Colonic mucosa (tissue), 4 donors: ENCODE results near the gene RIPK4. TPM values are rescaled to one million over a fixed set of nuclear protein-coding genes. Genes with fewer than 3 reads are reported as not detected.

Source experiments
- DNase-seq: peaks from one replicate; pipeline ENCODE4 v3.0.0-alpha.2; 2020
- H3K27ac ChIP-seq: fragments of 200-600 bp; one replicate; pipeline ENCODE4 v1.8.0; 2021
- H3K27me3 ChIP-seq: fragments of 200-600 bp; one replicate; pipeline ENCODE4 v1.8.0; 2021
- H3K36me3 ChIP-seq: fragments of 200-600 bp; one replicate; pipeline ENCODE4 v1.8.0; 2021
- H3K4me1 ChIP-seq: fragments of 200-600 bp; one replicate; pipeline ENCODE4 v1.8.0; 2021; ENCODE audit warnings: mild to moderate bottlenecking
- H3K4me3 ChIP-seq: fragments of 200-600 bp; one replicate; pipeline ENCODE4 v1.8.0; 2021
- H3K9ac ChIP-seq, 2 donors: one replicate each; pipeline ENCODE4 v1.7.0; 2013; ENCODE audit warnings: control low read depth in 2 of 2, low read depth in 2 of 2, low read length in 2 of 2
- H3K9me3 ChIP-seq: fragments of 200-600 bp; one replicate; pipeline ENCODE4 v1.8.0; 2021
- CTCF ChIP-seq: fragments of 200-600 bp; IDR thresholded peaks from one replicate; pipeline ENCODE4 v1.8.0; 2022; ENCODE audit warnings: antibody characterized with exemption, mild to moderate bottlenecking
- intact Hi-C: fragments of 100-400 bp; cut with DNase I; formaldehyde crosslinking; loops from one replicate; pipeline ENCODE4 v1.14.1; 2022
- total RNA-seq, 2 donors: library from RNA; stranded (reverse); fragmentation: NEBNext Ultra II Directional in 1 of 2; extraction: Animal tissue kit (Norgen Biotek cat#: 25700) in 1 of 2; gene quantifications; one replicate each; pipeline ENCODE4 v1.2.1, GENCODE V29; 2021
- donor health status: healthy.
- donor health status: DM: no; HTN: no; CAD: no.
- donor health status: DM: no; HTN: no; CAD: no.

Gene RIPK4
- total RNA-seq, 2 donors from 2014 or later, result 10.1 to 10.5 TPM

- no peak for TF ChIP-seq CTCF
- Histone ChIP-seq H3K27me3 (no peaks in the 10 kb centered on the region), H3K4me3 (no peak overlapping the region), H3K36me3 (no peaks in the 10 kb centered on the region), H3K9me3 (no peaks in the 10 kb centered on the region), H3K27ac (no peak overlapping the region), H3K4me1 (no peaks in the 10 kb centered on the region), H3K9ac (no peak overlapping the region)
- no peak for DNase-seq
- intact Hi-C loops, result no loop called here
These were observed 32.7 kb downstream of the RIPK4 start for GRCh38 chr21:41733951-41734689.

- Histone ChIP-seq H3K36me3 (no peaks in the 10 kb centered on the region), H3K9ac (no peak overlapping the region), H3K27ac (no peak overlapping the region), H3K4me3 (no peak overlapping the region), H3K27me3 (no peaks in the 10 kb centered on the region), H3K4me1 (no peaks in the 10 kb centered on the region), H3K9me3 (no peaks in the 10 kb centered on the region)
- no peak for TF ChIP-seq CTCF
- no peak for DNase-seq
- intact Hi-C loops, result no loop called here
These were observed 35.8 kb downstream of the RIPK4 start for GRCh38 chr21:41731081-41731480.

- intact Hi-C loops, result no loop called here
- H3K36me3 ChIP-seq, result no peaks in the 10 kb centered on the region
- TF ChIP-seq CTCF, result no peak
- H3K27me3 ChIP-seq, result no peaks in the 10 kb centered on the region
- H3K9ac ChIP-seq, result no peak overlapping the region
- no peak overlapping the region for H3K4me3 ChIP-seq
- no peak overlapping the region for H3K27ac ChIP-seq
- H3K4me1 ChIP-seq, result no peaks in the 10 kb centered on the region
- no peak for DNase-seq
- no peaks in the 10 kb centered on the region for H3K9me3 ChIP-seq
These were observed 36.5 kb downstream of the RIPK4 start for GRCh38 chr21:41730367-41730765.

- no peak overlapping the region for H3K4me3 ChIP-seq
- TF ChIP-seq CTCF, result no peak
- no peak overlapping the region for H3K9ac ChIP-seq
- no peaks in the 10 kb centered on the region for H3K4me1 ChIP-seq
- no peak for DNase-seq
- no peaks in the 10 kb centered on the region for H3K36me3 ChIP-seq
- intact Hi-C loops, result no loop called here
- H3K9me3 ChIP-seq, result no peaks in the 10 kb centered on the region
- no peaks in the 10 kb centered on the region for H3K27me3 ChIP-seq
- H3K27ac ChIP-seq, result no peak overlapping the region
These were observed 37.0 kb downstream of the RIPK4 start for GRCh38 chr21:41729701-41730366.

- H3K27ac ChIP-seq, result no peak overlapping the region
- H3K4me1 ChIP-seq, result no peaks in the 10 kb centered on the region
- no peak overlapping the region for H3K9ac ChIP-seq
- no peak for TF ChIP-seq CTCF
- H3K9me3 ChIP-seq, result no peaks in the 10 kb centered on the region
- H3K4me3 ChIP-seq, result no peak overlapping the region
- intact Hi-C loops, result no loop called here
- no peak for DNase-seq
- H3K36me3 ChIP-seq, result no peaks in the 10 kb centered on the region
- no peaks in the 10 kb centered on the region for H3K27me3 ChIP-seq
These were observed 38.8 kb downstream of the RIPK4 start for GRCh38 chr21:41727784-41728763.
